Sigmoid colon (tissue), 7 donors: ENCODE measurements around the gene ITPK1. TPM values are rescaled to one million over a fixed set of nuclear protein-coding genes. Genes with fewer than 3 reads are reported as not detected.

ENCODE experiments used
- DNase-seq: peaks from one replicate; pipeline ENCODE4 v3.0.0-alpha.2; 2019
- H3K27ac ChIP-seq, 4 donors: fragments of 200-600 bp; sonication (generic); one replicate each; pipeline ENCODE4 v1.5.1; 2016 to 2019; ENCODE audit warnings: mild to moderate bottlenecking in 1 of 4
- H3K27me3 ChIP-seq, 3 donors: fragments of 200-600 bp; sonication (generic); one replicate each; pipeline ENCODE4 v1.5.1; 2019; ENCODE audit warnings: mild to moderate bottlenecking in 1 of 3
- H3K36me3 ChIP-seq, 4 donors: fragments of 200-600 bp; sonication (generic); one replicate each; pipeline ENCODE4 v1.5.1; 2016 to 2019
- H3K4me1 ChIP-seq, 4 donors: fragments of 200-600 bp; sonication (generic); one replicate each; pipeline ENCODE4 v1.5.1; 2017 to 2019
- H3K4me3 ChIP-seq, 4 donors: fragments of 200-600 bp; sonication (generic); one replicate each; pipeline ENCODE4 v1.5.1; 2017 to 2019; ENCODE audit warnings: mild to moderate bottlenecking in 2 of 4, moderate library complexity in 1 of 4
- H3K9me3 ChIP-seq, 4 donors: fragments of 200-600 bp in 3 of 4; sonication (generic) in 3 of 4; one replicate each; pipeline versions ENCODE4 v1.5.1 to v1.6.1; 2013 to 2019
- EP300 ChIP-seq, 4 donors: sonication (generic); formaldehyde crosslinking; IDR thresholded peaks; one replicate each; pipeline ENCODE4 v1.6.1; 2017; ENCODE audit warnings: antibody characterized with exemption in 4 of 4
- POLR2A ChIP-seq, 2 donors: fragments of 450-650 bp; IDR thresholded peaks; one replicate each; pipeline ENCODE4 v1.6.1; 2016; ENCODE audit warnings: antibody characterized with exemption in 2 of 2, mild to moderate bottlenecking in 2 of 2, moderate library complexity in 2 of 2
- POLR2AphosphoS5 ChIP-seq, 4 donors: sonication (generic); formaldehyde crosslinking; IDR thresholded peaks; one replicate each; pipeline ENCODE4 v1.6.1; 2017; ENCODE audit warnings: antibody characterized with exemption in 4 of 4
- WGBS, 2 donors: extraction: QIAGEN DNeasy Blood & Tissue Kit; methylation state at CpG; one replicate each; pipeline ENCODE4 v1.1.7; 2013; 5-methylcytosine and 5-hydroxymethylcytosine counted together
- intact Hi-C: fragments of 100-400 bp; cut with DNase I; formaldehyde crosslinking; loops from one replicate; pipeline ENCODE4 v1.15.1; 2023
- polyA plus RNA-seq, 3 donors: library from polyadenylated mRNA; stranded (reverse); fragments of 200-250 nt; gene quantifications; one replicate each; pipeline ENCODE4 v1.2.3, GENCODE V29; 2013
- total RNA-seq, 4 donors: library from RNA; depleted of rRNA; stranded (reverse); fragments of >200 nt; gene quantifications; one replicate each; pipeline ENCODE4 v1.1.0, GENCODE V29; 2016
- TF ChIP-seq, protein P1 (sequence below), 4 experiments: fragments of 450-650 bp in 3 of 4; fragments of 200-600 bp in 1 of 4; IDR thresholded peaks; one replicate each; pipeline ENCODE4 v1.5.1; 2016 to 2019; ENCODE audit warnings: antibody characterized with exemption in 4 of 4, mild to moderate bottlenecking in 3 of 4, moderate library complexity in 2 of 4
- donor health status: healthy with polysubstance abuse.
- donor health status: Bipolar disorder and iron deficiency.
- donor health status: healthy.

ITPK1 gene
- total and polyA plus RNA-seq, 7 donors = 39.8 to 75.4 (median 61.8) TPM

DNA sequence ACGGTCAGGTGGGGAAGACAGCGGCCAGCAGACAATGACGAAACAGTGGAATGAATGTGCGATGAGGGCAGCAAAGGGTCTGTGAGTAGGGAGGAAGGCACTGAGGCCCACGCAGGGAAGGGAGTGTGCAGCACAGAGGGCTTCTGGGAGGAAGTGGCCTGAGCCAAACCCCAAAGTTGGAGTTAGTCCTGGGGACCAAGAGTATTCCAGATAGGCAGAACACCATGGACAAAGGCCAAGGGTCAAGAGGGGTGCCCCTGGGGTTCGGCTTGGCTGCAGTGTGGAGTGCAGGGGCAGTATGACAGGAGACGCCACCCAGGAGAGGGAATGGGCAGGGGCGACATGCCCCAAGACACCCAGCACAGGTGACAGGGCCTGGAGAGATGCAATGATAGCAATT is 134.0 kb downstream of the ITPK1 start:
- Histone ChIP-seq H3K36me3 (peaks cover 0 to 6% (median 3%) of the 10 kb centered on the region in 4 donors), H3K27ac (peak overlapping the region in 2 of 4 donors; percentile 61 to 84), H3K27me3 (no peaks in the 10 kb centered on the region), H3K9me3 (peaks cover 0 to 9% (median 0%) of the 10 kb centered on the region in 4 donors), H3K4me1 (peaks cover 0 to 40% (median 26%) of the 10 kb centered on the region in 4 donors), H3K4me3 (no peak overlapping the region)
- no peak for DNase-seq
- TF ChIP-seq, protein P1, sequence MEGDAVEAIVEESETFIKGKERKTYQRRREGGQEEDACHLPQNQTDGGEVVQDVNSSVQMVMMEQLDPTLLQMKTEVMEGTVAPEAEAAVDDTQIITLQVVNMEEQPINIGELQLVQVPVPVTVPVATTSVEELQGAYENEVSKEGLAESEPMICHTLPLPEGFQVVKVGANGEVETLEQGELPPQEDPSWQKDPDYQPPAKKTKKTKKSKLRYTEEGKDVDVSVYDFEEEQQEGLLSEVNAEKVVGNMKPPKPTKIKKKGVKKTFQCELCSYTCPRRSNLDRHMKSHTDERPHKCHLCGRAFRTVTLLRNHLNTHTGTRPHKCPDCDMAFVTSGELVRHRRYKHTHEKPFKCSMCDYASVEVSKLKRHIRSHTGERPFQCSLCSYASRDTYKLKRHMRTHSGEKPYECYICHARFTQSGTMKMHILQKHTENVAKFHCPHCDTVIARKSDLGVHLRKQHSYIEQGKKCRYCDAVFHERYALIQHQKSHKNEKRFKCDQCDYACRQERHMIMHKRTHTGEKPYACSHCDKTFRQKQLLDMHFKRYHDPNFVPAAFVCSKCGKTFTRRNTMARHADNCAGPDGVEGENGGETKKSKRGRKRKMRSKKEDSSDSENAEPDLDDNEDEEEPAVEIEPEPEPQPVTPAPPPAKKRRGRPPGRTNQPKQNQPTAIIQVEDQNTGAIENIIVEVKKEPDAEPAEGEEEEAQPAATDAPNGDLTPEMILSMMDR (IDR thresholded peaks at IDR 0.05) = no peak
- no peak for TF ChIP-seq POLR2A (IDR thresholded peaks at IDR 0.05)
- no peak for TF ChIP-seq POLR2AphosphoS5 (IDR thresholded peaks at IDR 0.05)
- TF ChIP-seq EP300 (IDR thresholded peaks at IDR 0.05) = no peak
- WGBS, 2 donors = 98% methylated on average over 8 of the region's 8 CpGs
- intact Hi-C loops = loop anchor here (5.0 kb wide), 1 partner anchor 66 kb away; no protein-coding TSS in a partner anchor

DNA sequence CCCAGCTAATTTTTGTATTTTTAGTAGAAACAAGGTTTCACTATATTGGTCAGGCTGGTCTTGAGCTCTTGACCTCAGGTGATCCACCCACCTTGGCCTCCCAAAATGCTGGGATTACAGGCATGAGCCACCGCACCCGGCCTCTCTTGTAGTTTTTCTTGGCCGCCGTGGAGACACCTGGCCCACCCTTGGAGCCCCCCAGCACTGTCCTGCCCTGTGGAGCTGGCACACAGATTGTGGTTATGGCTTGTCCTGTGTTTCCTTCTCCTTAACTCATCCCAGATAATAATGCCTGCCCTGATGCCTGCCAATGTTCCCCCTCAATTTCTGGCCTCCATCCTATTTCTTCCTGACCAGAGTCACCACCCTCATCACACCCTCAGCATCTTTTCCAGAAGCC is 134.9 kb downstream of the ITPK1 start:
- TF ChIP-seq POLR2A (IDR thresholded peaks at IDR 0.05) (no peak), POLR2AphosphoS5 (IDR thresholded peaks at IDR 0.05) (no peak), EP300 (IDR thresholded peaks at IDR 0.05) (no peak)
- TF ChIP-seq, protein P1 (IDR thresholded peaks at IDR 0.05) = no peak
- Histone ChIP-seq H3K27ac (peak overlapping the region in 1 of 4 donors; percentile 84), H3K4me3 (no peak overlapping the region), H3K27me3 (no peaks in the 10 kb centered on the region), H3K4me1 (peaks cover 0 to 32% (median 17%) of the 10 kb centered on the region in 4 donors), H3K9me3 (peaks cover 0 to 12% (median under 1%) of the 10 kb centered on the region in 4 donors), H3K36me3 (peaks cover 0 to 10% (median 3%) of the 10 kb centered on the region in 4 donors)
- 98 to 99% methylated on average over 4 of the region's 4 CpGs for WGBS, 2 donors
- intact Hi-C loops = loop anchor here (5.0 kb wide), 1 partner anchor 66 kb away; no protein-coding TSS in a partner anchor
- DNase-seq = no peak

DNA sequence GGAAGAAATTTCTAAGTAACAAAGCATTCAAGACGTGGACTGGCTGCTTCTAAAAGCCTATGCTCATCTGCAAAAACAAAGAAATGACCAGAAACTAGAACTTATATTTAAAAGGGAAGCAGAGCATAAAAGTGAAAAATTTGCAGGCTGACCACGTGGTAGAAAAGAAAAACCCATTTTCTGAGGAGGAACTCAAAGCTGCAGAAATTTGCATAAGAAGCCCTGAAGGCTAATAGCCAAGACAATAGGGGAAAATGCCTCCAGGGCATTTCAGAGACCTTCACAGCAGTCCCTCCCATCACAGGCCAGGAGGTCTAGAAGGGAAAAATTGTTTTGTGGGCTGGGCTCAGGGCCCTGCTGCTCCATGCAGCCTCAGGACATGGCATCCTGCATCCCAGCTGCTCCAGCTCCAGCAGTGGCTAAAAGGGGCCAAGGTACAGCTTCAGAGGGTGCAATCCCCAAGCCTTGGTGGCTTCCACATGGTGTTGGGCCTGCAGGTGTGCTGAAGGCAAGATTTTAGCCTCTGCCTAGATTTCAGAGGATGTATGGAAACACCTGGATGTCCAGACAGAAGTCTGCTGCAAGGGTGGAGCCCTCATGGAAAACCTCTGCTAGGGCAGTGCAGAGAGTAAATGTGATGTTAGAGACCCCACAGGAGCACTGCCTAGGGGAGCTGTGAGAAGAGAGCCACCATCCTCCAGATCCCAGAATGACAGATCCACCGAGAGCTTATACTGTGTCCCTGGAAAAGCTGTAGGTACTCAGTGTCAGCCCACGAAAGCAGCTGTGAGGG is 137.3 kb downstream of the ITPK1 start:
- 86 to 89% methylated on average over 4 of the region's 4 CpGs for WGBS, 2 donors
- peaks cover 0 to 31% (median 22%) of the 10 kb centered on the region in 4 donors for H3K4me1 ChIP-seq
- DNase-seq = no peak
- H3K27ac ChIP-seq = no peak overlapping the region
- H3K9me3 ChIP-seq = peaks cover 0 to 12% (median under 1%) of the 10 kb centered on the region in 4 donors
- TF ChIP-seq EP300 (IDR thresholded peaks at IDR 0.05) = no peak
- TF ChIP-seq, protein P1 (IDR thresholded peaks at IDR 0.05) = no peak
- no peak for TF ChIP-seq POLR2A (IDR thresholded peaks at IDR 0.05)
- no peak for TF ChIP-seq POLR2AphosphoS5 (IDR thresholded peaks at IDR 0.05)
- intact Hi-C loops = no loop called here
- no peak overlapping the region for H3K4me3 ChIP-seq
- no peaks in the 10 kb centered on the region for H3K27me3 ChIP-seq
- H3K36me3 ChIP-seq = peaks cover 0 to 10% (median 3%) of the 10 kb centered on the region in 4 donors

DNA sequence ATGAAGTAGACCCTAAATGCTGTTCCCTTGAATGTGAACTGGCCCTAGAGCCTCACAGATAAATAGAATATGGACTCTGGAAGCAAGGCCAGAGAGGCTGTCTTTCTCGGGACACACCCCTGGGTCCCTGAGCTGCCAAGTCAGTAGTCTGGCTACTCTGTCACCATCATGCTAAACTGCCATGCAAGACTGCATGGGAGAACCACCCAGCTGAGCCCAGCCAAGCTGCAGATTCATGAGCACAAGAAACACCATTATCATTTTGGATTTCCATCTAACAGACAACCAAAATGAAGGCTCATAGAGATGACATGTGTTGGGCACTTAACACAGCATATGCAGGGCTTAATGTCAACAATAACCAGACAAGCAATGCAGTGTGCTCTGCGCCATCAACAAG is 139.5 kb downstream of the ITPK1 start:
- Histone ChIP-seq H3K36me3 (peaks cover 0 to 10% (median 3%) of the 10 kb centered on the region in 4 donors), H3K27me3 (no peaks in the 10 kb centered on the region), H3K9me3 (peaks cover 0 to 12% (median under 1%) of the 10 kb centered on the region in 4 donors), H3K4me3 (no peak overlapping the region), H3K27ac (no peak overlapping the region), H3K4me1 (peaks cover 0 to 37% (median 28%) of the 10 kb centered on the region in 4 donors)
- DNase-seq = no peak
- WGBS, 2 donors = 95 to 96% methylated on average over 2 of the region's 2 CpGs
- intact Hi-C loops = no loop called here
- TF ChIP-seq, protein P1 (IDR thresholded peaks at IDR 0.05) = no peak
- TF ChIP-seq EP300 (IDR thresholded peaks at IDR 0.05) (no peak), POLR2A (IDR thresholded peaks at IDR 0.05) (no peak), POLR2AphosphoS5 (IDR thresholded peaks at IDR 0.05) (no peak)
